Measurements from ENCODE around the gene ROBO2.

GRCh38 chr3:77524463-77524862 is 484.6 kb downstream of the ROBO2 start:
- TF ChIP-seq CTCF (IDR thresholded peaks at IDR 0.05; ENCODE audit: insufficient read depth, low read length): no peak
- TF ChIP-seq POLR2AphosphoS5 (IDR thresholded peaks at IDR 0.05; ENCODE audit: low read depth): no peak
- no peak for TF ChIP-seq SPI1 (IDR thresholded peaks at IDR 0.05; ENCODE audit: borderline replicate concordance, low read depth)
- TF ChIP-seq REST (IDR thresholded peaks at IDR 0.05; ENCODE audit: insufficient replicate concordance, low read depth): no peak
